CD4-positive, CD25-positive, alpha-beta regulatory T cell (primary cell): Measurements from ENCODE around the gene USP7. TPM values are rescaled to one million over a fixed set of nuclear protein-coding genes. Genes with fewer than 3 reads are reported as not detected.
A peak's percentile ranks its signal among the peaks of the same experiment; 100 is the strongest.

Experiments used
- ATAC-seq, 2 donors: fragments of 150-1000 bp; cut with Tn5 transposase; one replicate each; pipeline ENCODE4 v1.10.0; 2021; ENCODE audit warnings: low read depth in 2 of 2, moderate number of reproducible peaks in 2 of 2, moderate library complexity in 1 of 2
- DNase-seq, 3 donors: peaks; one replicate each; pipeline versions ENCODE4 v3.0.0 to v3.0.0-alpha.2; 2012 to 2022; ENCODE audit warnings: mixed read lengths in 1 of 3
- H3K27ac ChIP-seq: one replicate; pipeline ENCODE4 v1.7.0; 2013; ENCODE audit warnings: mild to moderate bottlenecking, low read length; ENCODE audit not compliant: insufficient read depth, poor library complexity, severe bottlenecking
- H3K27me3 ChIP-seq: one replicate; pipeline ENCODE4 v1.7.0; 2013; ENCODE audit warnings: low read length; ENCODE audit not compliant: control insufficient read depth, insufficient read depth
- H3K36me3 ChIP-seq: one replicate; pipeline ENCODE4 v1.7.0; 2013; ENCODE audit warnings: mild to moderate bottlenecking, low read length, moderate library complexity; ENCODE audit not compliant: control insufficient read depth, insufficient read depth
- H3K4me1 ChIP-seq: 2 replicates; pipeline ENCODE4 v1.7.0; 2013; ENCODE audit warnings: mild to moderate bottlenecking, low read length; ENCODE audit not compliant: insufficient read depth, control insufficient read depth, poor library complexity, severe bottlenecking
- H3K4me3 ChIP-seq: one replicate; pipeline ENCODE4 v1.7.0; 2013; ENCODE audit warnings: low read depth, mild to moderate bottlenecking, low read length, moderate library complexity
- H3K9me3 ChIP-seq, 2 experiments: 1 replicate in 1 of 2; 2 replicates in 1 of 2; pipeline ENCODE4 v1.7.0; 2013; ENCODE audit warnings: low read length in 2 of 2, mild to moderate bottlenecking in 1 of 2, moderate library complexity in 1 of 2; ENCODE audit not compliant: control insufficient read depth in 2 of 2
- H3K27ac Mint-ChIP-seq, 3 donors: one replicate each; pipeline ENCODE4 v1.8.0; 2020 to 2022; ENCODE audit warnings: mild to moderate bottlenecking in 3 of 3, mixed read lengths in 3 of 3, moderate library complexity in 2 of 3
- H3K27me3 Mint-ChIP-seq: one replicate; pipeline ENCODE4 v1.8.0; 2022; ENCODE audit warnings: mild to moderate bottlenecking, mixed read lengths
- H3K36me3 Mint-ChIP-seq: one replicate; pipeline ENCODE4 v1.8.0; 2020; ENCODE audit warnings: mixed read lengths
- H3K4me1 Mint-ChIP-seq, 4 donors: one replicate each; pipeline ENCODE4 v1.8.0; 2020 to 2022; ENCODE audit warnings: mixed read lengths in 4 of 4, mild to moderate bottlenecking in 1 of 4
- H3K4me3 Mint-ChIP-seq, 4 donors: one replicate each; pipeline ENCODE4 v1.8.0; 2020 to 2022; ENCODE audit warnings: mild to moderate bottlenecking in 4 of 4, mixed read lengths in 4 of 4, moderate library complexity in 3 of 4
- H3K9me3 Mint-ChIP-seq, 7 donors: one replicate each; pipeline ENCODE4 v1.8.0; 2020 to 2022; ENCODE audit warnings: mixed read lengths in 7 of 7, mild to moderate bottlenecking in 3 of 7, moderate library complexity in 2 of 7
- polyA plus RNA-seq, 4 donors: library from polyadenylated mRNA; unstranded; fragments of 300-500 nt; fragmentation: Illumina TruSeq; gene quantifications; one replicate each; pipeline ENCODE4 v1.2.3, GENCODE V29; 2021
- total RNA-seq: library from RNA; stranded (reverse); gene quantifications from one replicate; pipeline ENCODE4 v1.2.3, GENCODE V29; 2022

Gene USP7
- total and polyA plus RNA-seq, 5 donors from 2014 or later: 6.8 to 296 (median 7.1) TPM

- no peaks in the 10 kb centered on the region for H3K9me3 Mint-ChIP-seq
- no peaks in the 10 kb centered on the region for H3K9me3 ChIP-seq
- no peak overlapping the region for H3K27ac ChIP-seq
- DNase-seq: no peak
- peaks cover 6% of the 10 kb centered on the region for H3K36me3 Mint-ChIP-seq
- no peaks in the 10 kb centered on the region for H3K36me3 ChIP-seq
- H3K4me3 ChIP-seq: peak overlapping the region; percentile 14
- peak overlapping the region in 3 of 4 donors; percentile 49 to 85 (median 66) for H3K4me3 Mint-ChIP-seq
- H3K4me1 ChIP-seq: peaks cover 92% of the 10 kb centered on the region
- no peak for ATAC-seq
- H3K27ac Mint-ChIP-seq: peak overlapping the region; percentile 6 to 83 (median 42)
- H3K27me3 ChIP-seq: no peaks in the 10 kb centered on the region
- no peaks in the 10 kb centered on the region for H3K27me3 Mint-ChIP-seq
- H3K4me1 Mint-ChIP-seq: peaks cover 47 to 100% (median 83%) of the 10 kb centered on the region in 4 donors
These were observed 20.5 kb downstream of the USP7 start for GRCh38 chr16:8943001-8943763.

GRCh38 chr16:8941718-8942344 is 21.9 kb downstream of the USP7 start:
- Histone ChIP-seq H3K27ac (no peak overlapping the region), H3K27me3 (no peaks in the 10 kb centered on the region), H3K4me3 (no peak overlapping the region), H3K4me1 (peaks cover 88% of the 10 kb centered on the region), H3K36me3 (no peaks in the 10 kb centered on the region), H3K9me3 (no peaks in the 10 kb centered on the region)
- peak overlapping the region in 2 of 4 donors; percentile 62 to 73 for H3K4me3 Mint-ChIP-seq
- ATAC-seq (no peak), DNase-seq (no peak)
- peaks cover 6% of the 10 kb centered on the region for H3K36me3 Mint-ChIP-seq
- no peaks in the 10 kb centered on the region for H3K9me3 Mint-ChIP-seq
- peaks cover 51 to 100% (median 81%) of the 10 kb centered on the region in 4 donors for H3K4me1 Mint-ChIP-seq
- H3K27me3 Mint-ChIP-seq: no peaks in the 10 kb centered on the region
- H3K27ac Mint-ChIP-seq: peak overlapping the region in 2 of 3 donors; percentile 32 to 75

- Mint-ChIP-seq H3K27me3 (no peaks in the 10 kb centered on the region), H3K27ac (peak overlapping the region in 1 of 3 donors; percentile 12), H3K4me1 (peaks cover 29 to 100% (median 75%) of the 10 kb centered on the region in 4 donors), H3K36me3 (peaks cover 6% of the 10 kb centered on the region), H3K4me3 (peak overlapping the region in 3 of 4 donors; percentile 37 to 41 (median 38)), H3K9me3 (no peaks in the 10 kb centered on the region)
- no peaks in the 10 kb centered on the region for H3K36me3 ChIP-seq
- H3K27me3 ChIP-seq: no peaks in the 10 kb centered on the region
- no peak for ATAC-seq
- peaks cover 70% of the 10 kb centered on the region for H3K4me1 ChIP-seq
- H3K27ac ChIP-seq: no peak overlapping the region
- H3K9me3 ChIP-seq: no peaks in the 10 kb centered on the region
- DNase-seq: no peak
- H3K4me3 ChIP-seq: no peak overlapping the region
These were observed 25.9 kb downstream of the USP7 start for GRCh38 chr16:8937803-8938202.

GRCh38 chr16:8936421-8936820 is 27.3 kb downstream of the USP7 start:
- Histone ChIP-seq H3K9me3 (no peaks in the 10 kb centered on the region), H3K27me3 (no peaks in the 10 kb centered on the region), H3K27ac (no peak overlapping the region), H3K4me3 (no peak overlapping the region), H3K4me1 (peaks cover 60% of the 10 kb centered on the region), H3K36me3 (no peaks in the 10 kb centered on the region)
- peaks cover 35 to 99% (median 79%) of the 10 kb centered on the region in 4 donors for H3K4me1 Mint-ChIP-seq
- ATAC-seq (peak; percentile 99 to 100), DNase-seq (peak; percentile 49 to 78 (median 63))
- H3K4me3 Mint-ChIP-seq: peak overlapping the region; percentile 26 to 87 (median 57)
- no peaks in the 10 kb centered on the region for H3K9me3 Mint-ChIP-seq
- peaks cover 6% of the 10 kb centered on the region for H3K36me3 Mint-ChIP-seq
- H3K27me3 Mint-ChIP-seq: no peaks in the 10 kb centered on the region
- H3K27ac Mint-ChIP-seq: peak overlapping the region in 1 of 3 donors; percentile 12

- H3K4me1 Mint-ChIP-seq: peaks cover 35 to 99% (median 76%) of the 10 kb centered on the region in 4 donors
- H3K36me3 Mint-ChIP-seq: peaks cover 4% of the 10 kb centered on the region
- Histone ChIP-seq H3K36me3 (no peaks in the 10 kb centered on the region), H3K4me1 (peaks cover 58% of the 10 kb centered on the region), H3K9me3 (no peaks in the 10 kb centered on the region), H3K27ac (no peak overlapping the region), H3K4me3 (no peak overlapping the region), H3K27me3 (no peaks in the 10 kb centered on the region)
- H3K27ac Mint-ChIP-seq: peak overlapping the region in 2 of 3 donors; percentile 12 to 65
- no peaks in the 10 kb centered on the region for H3K27me3 Mint-ChIP-seq
- DNase-seq (no peak), ATAC-seq (no peak)
- H3K9me3 Mint-ChIP-seq: no peaks in the 10 kb centered on the region
- H3K4me3 Mint-ChIP-seq: peak overlapping the region in 3 of 4 donors; percentile 26 to 72 (median 42)
These were observed 27.7 kb downstream of the USP7 start for GRCh38 chr16:8935989-8936388.

GRCh38 chr16:8934601-8935000 is 29.1 kb downstream of the USP7 start:
- H3K9me3 Mint-ChIP-seq: no peaks in the 10 kb centered on the region
- H3K4me3 Mint-ChIP-seq: peak overlapping the region in 1 of 4 donors; percentile 15
- peaks cover 3% of the 10 kb centered on the region for H3K36me3 Mint-ChIP-seq
- no peak for ATAC-seq
- H3K27ac Mint-ChIP-seq: no peak overlapping the region
- Histone ChIP-seq H3K27ac (no peak overlapping the region), H3K4me3 (no peak overlapping the region), H3K27me3 (no peaks in the 10 kb centered on the region), H3K4me1 (peaks cover 44% of the 10 kb centered on the region), H3K36me3 (peaks cover 6% of the 10 kb centered on the region), H3K9me3 (no peaks in the 10 kb centered on the region)
- no peaks in the 10 kb centered on the region for H3K27me3 Mint-ChIP-seq
- peaks cover 35 to 87% (median 65%) of the 10 kb centered on the region in 4 donors for H3K4me1 Mint-ChIP-seq
- DNase-seq: no peak

- Mint-ChIP-seq H3K9me3 (no peaks in the 10 kb centered on the region), H3K36me3 (peaks cover 20% of the 10 kb centered on the region), H3K4me1 (peaks cover 27 to 74% (median 58%) of the 10 kb centered on the region in 4 donors), H3K4me3 (peak overlapping the region in 1 of 4 donors; percentile 29), H3K27ac (peak overlapping the region in 1 of 3 donors; percentile 48), H3K27me3 (no peaks in the 10 kb centered on the region)
- Histone ChIP-seq H3K36me3 (peaks cover 23% of the 10 kb centered on the region), H3K9me3 (no peaks in the 10 kb centered on the region), H3K27ac (no peak overlapping the region), H3K27me3 (no peaks in the 10 kb centered on the region), H3K4me1 (peaks cover 25% of the 10 kb centered on the region), H3K4me3 (no peak overlapping the region)
- no peak for ATAC-seq
- peak; percentile 16 to 54 (median 50) for DNase-seq
These were observed 31.8 kb downstream of the USP7 start for GRCh38 chr16:8931859-8932258.
